Stomach (tissue), 4 donors: Measurements from ENCODE around the gene TPRG1L.

ENCODE experiments used
- POLR2A ChIP-seq, 4 donors: fragments of 450-650 bp; IDR thresholded peaks; one replicate each; pipeline ENCODE4 v1.6.1; 2016; ENCODE audit warnings: antibody characterized with exemption in 4 of 4, control low read depth in 2 of 4, mild to moderate bottlenecking in 1 of 4, moderate library complexity in 1 of 4
- POLR2AphosphoS5 ChIP-seq, 3 donors: sonication (generic); formaldehyde crosslinking; IDR thresholded peaks; one replicate each; pipeline ENCODE4 v1.6.1; 2016; ENCODE audit warnings: antibody characterized with exemption in 3 of 3
- TF ChIP-seq, protein P1 (sequence below), 7 experiments: fragments of 450-650 bp in 4 of 7; fragments of 200-600 bp in 3 of 7; sonication (generic) in 3 of 7; IDR thresholded peaks; one replicate each; pipeline ENCODE4 v1.5.1; 2016 to 2019; ENCODE audit warnings: antibody characterized with exemption in 7 of 7, control low read depth in 2 of 7, mild to moderate bottlenecking in 1 of 7

DNA sequence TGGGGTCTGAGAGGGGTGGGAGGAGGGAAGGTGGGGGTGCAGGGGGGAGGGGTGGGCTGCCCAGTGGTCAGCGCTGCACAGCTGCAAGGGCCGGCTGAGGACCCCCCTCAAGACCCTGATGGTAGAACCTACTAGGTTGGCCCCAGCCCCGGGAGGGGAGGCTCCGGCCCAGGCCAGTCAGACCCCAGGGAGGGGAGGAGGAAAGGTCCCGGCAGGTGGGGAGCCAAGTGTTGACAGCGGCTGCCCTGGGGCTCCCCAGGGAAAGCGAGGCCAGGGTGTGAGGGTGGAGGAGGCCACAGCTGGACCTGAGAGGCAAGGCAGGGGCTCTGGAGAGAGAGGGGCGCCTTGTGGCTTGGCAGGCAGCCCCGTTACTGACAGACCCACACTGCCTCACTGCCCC lies 44.6 kb upstream of the TPRG1L start:
- TF ChIP-seq POLR2A (IDR thresholded peaks at IDR 0.05) (no peak), POLR2AphosphoS5 (IDR thresholded peaks at IDR 0.05) (no peak)
- TF ChIP-seq, protein P1, sequence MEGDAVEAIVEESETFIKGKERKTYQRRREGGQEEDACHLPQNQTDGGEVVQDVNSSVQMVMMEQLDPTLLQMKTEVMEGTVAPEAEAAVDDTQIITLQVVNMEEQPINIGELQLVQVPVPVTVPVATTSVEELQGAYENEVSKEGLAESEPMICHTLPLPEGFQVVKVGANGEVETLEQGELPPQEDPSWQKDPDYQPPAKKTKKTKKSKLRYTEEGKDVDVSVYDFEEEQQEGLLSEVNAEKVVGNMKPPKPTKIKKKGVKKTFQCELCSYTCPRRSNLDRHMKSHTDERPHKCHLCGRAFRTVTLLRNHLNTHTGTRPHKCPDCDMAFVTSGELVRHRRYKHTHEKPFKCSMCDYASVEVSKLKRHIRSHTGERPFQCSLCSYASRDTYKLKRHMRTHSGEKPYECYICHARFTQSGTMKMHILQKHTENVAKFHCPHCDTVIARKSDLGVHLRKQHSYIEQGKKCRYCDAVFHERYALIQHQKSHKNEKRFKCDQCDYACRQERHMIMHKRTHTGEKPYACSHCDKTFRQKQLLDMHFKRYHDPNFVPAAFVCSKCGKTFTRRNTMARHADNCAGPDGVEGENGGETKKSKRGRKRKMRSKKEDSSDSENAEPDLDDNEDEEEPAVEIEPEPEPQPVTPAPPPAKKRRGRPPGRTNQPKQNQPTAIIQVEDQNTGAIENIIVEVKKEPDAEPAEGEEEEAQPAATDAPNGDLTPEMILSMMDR (IDR thresholded peaks at IDR 0.05), result no peak
